Esophagus squamous epithelium (tissue), 5 donors: Measurements from ENCODE around the gene RPL13A. TPM values are rescaled to one million over a fixed set of nuclear protein-coding genes. Genes with fewer than 3 reads are reported as not detected.

Source experiments
- DNase-seq: peaks from one replicate; lab custom pipeline; 2025; lab: John Stamatoyannopoulos, UW
- H3K27ac ChIP-seq, 4 donors: fragments of 200-600 bp; sonication (generic); one replicate each; pipeline ENCODE4 v1.5.1; 2016 to 2019; ENCODE audit warnings: mild to moderate bottlenecking in 1 of 4
- H3K27me3 ChIP-seq, 4 donors: fragments of 200-600 bp; sonication (generic); 1 replicate in 3 of 4; 2 replicates in 1 of 4; pipeline versions ENCODE4 v1.5.1 to v1.6.0; 2017 to 2021; ENCODE audit warnings: antibody characterized with exemption in 1 of 4
- H3K36me3 ChIP-seq, 3 donors: fragments of 200-600 bp; sonication (generic); one replicate each; pipeline ENCODE4 v1.5.1; 2016 to 2019
- H3K4me1 ChIP-seq, 3 donors: fragments of 200-600 bp; sonication (generic); one replicate each; pipeline ENCODE4 v1.5.1; 2017 to 2019
- H3K4me3 ChIP-seq, 4 donors: fragments of 200-600 bp; sonication (generic); 1 replicate in 3 of 4; 2 replicates in 1 of 4; pipeline ENCODE4 v1.5.1; 2016 to 2019; ENCODE audit warnings: mild to moderate bottlenecking in 2 of 4, moderate library complexity in 1 of 4
- H3K9me3 ChIP-seq, 3 donors: fragments of 200-600 bp; sonication (generic); one replicate each; pipeline ENCODE4 v1.5.1; 2016 to 2019
- POLR2A ChIP-seq, 4 donors: fragments of 450-650 bp; IDR thresholded peaks; one replicate each; pipeline ENCODE4 v1.6.1; 2017; ENCODE audit warnings: antibody characterized with exemption in 4 of 4, mild to moderate bottlenecking in 4 of 4, moderate library complexity in 3 of 4
- whole genome bisulfite sequencing, 2 donors: methylation state at CpG; one replicate each; pipeline ENCODE4 v1.1.5; 2018; 5-methylcytosine and 5-hydroxymethylcytosine counted together
- intact Hi-C: fragments of 100-400 bp; cut with DNase I; formaldehyde crosslinking; loops from one replicate; pipeline ENCODE4 v1.15.0; 2022
- total RNA-seq, 4 donors: library from RNA; depleted of rRNA; stranded (reverse); fragments of >200 nt; gene quantifications; one replicate each; pipeline ENCODE4 v1.1.0, GENCODE V29; 2016
- TF ChIP-seq, protein P1 (sequence below), 6 experiments: fragments of 450-650 bp in 4 of 6; fragments of 200-600 bp in 2 of 6; sonication (generic) in 2 of 6; IDR thresholded peaks; one replicate each; pipeline ENCODE4 v1.5.1; 2016 to 2019; ENCODE audit warnings: antibody characterized with exemption in 6 of 6, mild to moderate bottlenecking in 4 of 6, moderate library complexity in 4 of 6
- donor health status: DM: yes; HTN: yes; CAD: no.

Gene RPL13A
- total RNA-seq, 4 donors from 2014 or later: 1,642 to 4,119 (median 2,165) TPM

DNA sequence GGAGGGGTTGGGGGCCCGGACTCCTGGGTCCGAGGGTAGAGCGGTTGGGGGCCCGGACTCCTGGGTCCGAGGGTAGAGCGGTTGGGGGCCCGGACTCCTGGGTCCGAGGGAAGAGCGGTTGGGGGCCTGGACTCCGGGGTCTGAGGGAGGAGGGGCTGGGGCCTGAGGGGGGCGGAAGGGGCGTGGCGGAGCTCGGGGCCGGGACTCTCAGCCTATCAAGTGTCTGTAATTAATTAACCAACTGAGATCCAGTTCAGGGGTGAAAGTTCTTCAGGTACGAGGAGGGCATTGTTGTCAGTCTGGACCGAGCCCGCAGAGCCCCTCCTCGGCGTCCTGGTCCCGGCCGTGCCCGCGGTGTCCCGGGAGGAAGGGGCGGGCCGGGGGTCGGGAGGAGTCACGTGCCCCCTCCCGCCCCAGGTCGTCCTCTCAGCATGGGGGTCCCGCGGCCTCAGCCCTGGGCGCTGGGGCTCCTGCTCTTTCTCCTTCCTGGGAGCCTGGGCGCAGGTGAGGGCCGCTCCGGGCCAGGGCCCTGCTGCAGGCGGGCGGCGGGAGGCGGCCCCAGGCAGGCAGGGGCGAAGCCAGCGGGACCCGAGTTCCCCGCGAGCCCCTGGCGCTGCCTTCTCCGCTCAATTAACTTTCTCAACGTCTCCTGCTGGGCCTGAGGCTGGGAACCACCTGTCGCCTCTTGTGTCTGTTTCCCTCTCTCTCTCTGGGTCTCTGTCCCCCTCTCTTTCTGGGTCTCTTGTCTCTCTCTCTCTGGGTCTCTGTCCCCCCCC, 25.8 kb downstream of the RPL13A start:
- no peak for DNase-seq
- peak overlapping the region; percentile 81 to 94 (median 92) for H3K27ac ChIP-seq
- peak overlapping the region; percentile 59 to 79 (median 70) for H3K4me3 ChIP-seq
- TF ChIP-seq, protein P1, sequence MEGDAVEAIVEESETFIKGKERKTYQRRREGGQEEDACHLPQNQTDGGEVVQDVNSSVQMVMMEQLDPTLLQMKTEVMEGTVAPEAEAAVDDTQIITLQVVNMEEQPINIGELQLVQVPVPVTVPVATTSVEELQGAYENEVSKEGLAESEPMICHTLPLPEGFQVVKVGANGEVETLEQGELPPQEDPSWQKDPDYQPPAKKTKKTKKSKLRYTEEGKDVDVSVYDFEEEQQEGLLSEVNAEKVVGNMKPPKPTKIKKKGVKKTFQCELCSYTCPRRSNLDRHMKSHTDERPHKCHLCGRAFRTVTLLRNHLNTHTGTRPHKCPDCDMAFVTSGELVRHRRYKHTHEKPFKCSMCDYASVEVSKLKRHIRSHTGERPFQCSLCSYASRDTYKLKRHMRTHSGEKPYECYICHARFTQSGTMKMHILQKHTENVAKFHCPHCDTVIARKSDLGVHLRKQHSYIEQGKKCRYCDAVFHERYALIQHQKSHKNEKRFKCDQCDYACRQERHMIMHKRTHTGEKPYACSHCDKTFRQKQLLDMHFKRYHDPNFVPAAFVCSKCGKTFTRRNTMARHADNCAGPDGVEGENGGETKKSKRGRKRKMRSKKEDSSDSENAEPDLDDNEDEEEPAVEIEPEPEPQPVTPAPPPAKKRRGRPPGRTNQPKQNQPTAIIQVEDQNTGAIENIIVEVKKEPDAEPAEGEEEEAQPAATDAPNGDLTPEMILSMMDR (IDR thresholded peaks at IDR 0.05): no peak
- TF ChIP-seq POLR2A (IDR thresholded peaks at IDR 0.05): no peak
- peaks cover 0 to 13% (median 0%) of the 10 kb centered on the region in 3 donors for H3K36me3 ChIP-seq
- no peaks in the 10 kb centered on the region for H3K27me3 ChIP-seq
- WGBS, 2 donors: 0 to 3% methylated on average over 3 to 14 of the region's 50 CpGs
- no peaks in the 10 kb centered on the region for H3K9me3 ChIP-seq
- intact Hi-C loops: no loop called here
- H3K4me1 ChIP-seq: peaks cover 19 to 52% (median 20%) of the 10 kb centered on the region in 3 donors

DNA sequence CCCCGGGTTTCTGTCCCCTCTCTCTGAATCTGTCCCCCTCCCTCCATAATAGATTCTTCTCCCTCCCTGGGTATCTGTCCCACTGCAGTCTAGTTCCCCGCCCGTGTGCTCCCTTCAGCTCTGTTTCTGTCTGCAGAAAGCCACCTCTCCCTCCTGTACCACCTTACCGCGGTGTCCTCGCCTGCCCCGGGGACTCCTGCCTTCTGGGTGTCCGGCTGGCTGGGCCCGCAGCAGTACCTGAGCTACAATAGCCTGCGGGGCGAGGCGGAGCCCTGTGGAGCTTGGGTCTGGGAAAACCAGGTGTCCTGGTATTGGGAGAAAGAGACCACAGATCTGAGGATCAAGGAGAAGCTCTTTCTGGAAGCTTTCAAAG, 26.3 kb downstream of the RPL13A start:
- H3K27me3 ChIP-seq: no peaks in the 10 kb centered on the region
- H3K4me1 ChIP-seq: peaks cover 19 to 52% (median 20%) of the 10 kb centered on the region in 3 donors
- 19 to 27% methylated on average over 4 to 5 of the region's 12 CpGs for WGBS, 2 donors
- H3K4me3 ChIP-seq: peak overlapping the region; percentile 59 to 79 (median 70)
- H3K9me3 ChIP-seq: no peaks in the 10 kb centered on the region
- no peak for TF ChIP-seq POLR2A (IDR thresholded peaks at IDR 0.05)
- TF ChIP-seq, protein P1 (IDR thresholded peaks at IDR 0.05): no peak
- intact Hi-C loops: no loop called here
- DNase-seq: no peak
- peak overlapping the region in 3 of 4 donors; percentile 91 to 94 (median 92) for H3K27ac ChIP-seq
- H3K36me3 ChIP-seq: peaks cover 0 to 13% (median 0%) of the 10 kb centered on the region in 3 donors

DNA sequence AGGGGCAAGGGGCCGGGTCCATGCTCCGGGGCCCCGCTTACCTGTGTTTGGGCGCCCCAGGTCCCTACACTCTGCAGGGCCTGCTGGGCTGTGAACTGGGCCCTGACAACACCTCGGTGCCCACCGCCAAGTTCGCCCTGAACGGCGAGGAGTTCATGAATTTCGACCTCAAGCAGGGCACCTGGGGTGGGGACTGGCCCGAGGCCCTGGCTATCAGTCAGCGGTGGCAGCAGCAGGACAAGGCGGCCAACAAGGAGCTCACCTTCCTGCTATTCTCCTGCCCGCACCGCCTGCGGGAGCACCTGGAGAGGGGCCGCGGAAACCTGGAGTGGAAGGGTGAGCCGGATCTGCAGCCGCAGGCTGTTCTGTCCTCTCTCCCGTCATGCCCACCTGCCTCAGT, 26.7 kb downstream of the RPL13A start:
- Histone ChIP-seq H3K4me3 (peak overlapping the region in 3 of 4 donors; percentile 67 to 79 (median 72)), H3K9me3 (no peaks in the 10 kb centered on the region), H3K36me3 (peaks cover 0 to 13% (median 0%) of the 10 kb centered on the region in 3 donors), H3K27ac (peak overlapping the region in 3 of 4 donors; percentile 91 to 94 (median 92)), H3K27me3 (no peaks in the 10 kb centered on the region), H3K4me1 (peaks cover 19 to 52% (median 20%) of the 10 kb centered on the region in 3 donors)
- DNase-seq: no peak
- intact Hi-C loops: no loop called here
- WGBS, 2 donors: 78 to 80% methylated on average over 11 to 20 of the region's 21 CpGs
- no peak for TF ChIP-seq POLR2A (IDR thresholded peaks at IDR 0.05)
- TF ChIP-seq, protein P1 (IDR thresholded peaks at IDR 0.05): no peak

DNA sequence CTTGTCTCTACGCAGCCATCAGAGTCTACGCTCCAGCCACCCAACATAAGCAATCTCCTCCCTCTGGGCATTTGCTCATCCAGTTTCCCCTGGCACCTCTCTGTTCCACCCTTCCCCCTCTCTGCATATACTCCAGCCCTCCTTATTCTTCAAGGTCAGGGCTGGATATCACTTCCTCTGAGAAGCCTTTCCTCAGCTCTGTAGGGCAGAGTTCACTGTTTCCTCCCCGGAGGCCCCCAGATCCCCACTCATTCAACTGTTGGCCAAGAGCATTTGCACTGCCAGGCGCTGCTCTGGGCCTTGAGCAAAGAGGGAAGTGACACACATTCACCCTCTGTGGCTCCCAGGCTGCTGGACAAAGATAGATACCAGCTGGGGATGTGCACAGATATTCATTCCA, 28.4 kb downstream of the RPL13A start:
- intact Hi-C loops: no loop called here
- H3K27ac ChIP-seq: peak overlapping the region in 3 of 4 donors; percentile 13 to 70 (median 46)
- TF ChIP-seq POLR2A (IDR thresholded peaks at IDR 0.05): no peak
- TF ChIP-seq, protein P1 (IDR thresholded peaks at IDR 0.05): no peak
- H3K36me3 ChIP-seq: peaks cover 0 to 19% (median 0%) of the 10 kb centered on the region in 3 donors
- DNase-seq: no peak
- H3K4me3 ChIP-seq: no peak overlapping the region
- H3K27me3 ChIP-seq: no peaks in the 10 kb centered on the region
- H3K4me1 ChIP-seq: peaks cover 19 to 51% (median 20%) of the 10 kb centered on the region in 3 donors
- H3K9me3 ChIP-seq: no peaks in the 10 kb centered on the region
- 67 to 71% methylated on average over 3 to 4 of the region's 4 CpGs for WGBS, 2 donors

DNA sequence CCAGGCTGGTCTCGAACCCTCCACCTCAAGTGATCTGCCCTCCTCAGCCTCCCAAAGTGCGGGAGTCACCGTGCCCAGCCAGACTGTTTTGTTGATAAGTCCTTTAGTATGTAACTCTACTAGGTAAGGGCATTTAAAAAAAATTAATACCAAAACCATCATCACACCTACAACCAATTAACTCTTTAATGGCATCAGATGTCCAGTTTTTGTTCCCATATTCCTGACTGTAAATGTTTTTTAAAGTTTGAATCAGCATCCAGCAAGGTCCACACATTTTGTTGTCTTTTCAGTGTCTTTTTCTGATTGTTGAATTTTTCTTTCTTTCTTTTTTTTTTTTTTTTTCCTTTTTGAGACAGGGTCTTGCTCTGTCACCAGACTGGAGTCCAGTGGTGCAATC, 30.6 kb downstream of the RPL13A start:
- intact Hi-C loops: no loop called here

More for the DNA sequence above, 30.6 kb downstream of the RPL13A start:
- Histone ChIP-seq H3K27ac (no peak overlapping the region), H3K9me3 (no peaks in the 10 kb centered on the region), H3K36me3 (peaks cover 0 to 29% (median 0%) of the 10 kb centered on the region in 3 donors), H3K4me3 (no peak overlapping the region), H3K4me1 (peaks cover 8 to 29% (median 9%) of the 10 kb centered on the region in 3 donors), H3K27me3 (no peaks in the 10 kb centered on the region)
- DNase-seq: no peak
- TF ChIP-seq POLR2A (IDR thresholded peaks at IDR 0.05): no peak
- TF ChIP-seq, protein P1 (IDR thresholded peaks at IDR 0.05): no peak
- 92 to 100% methylated on average over 3 of the region's 3 CpGs for WGBS, 2 donors
